Gastroesophageal sphincter (tissue), 4 donors: ENCODE data around the gene NXF1. TPM values are rescaled to one million over a fixed set of nuclear protein-coding genes. Genes with fewer than 3 reads are reported as not detected.

Experiments
- ATAC-seq: fragments of 150-250 bp; one replicate; pipeline ENCODE4 v1.9.1; 2016; ENCODE audit warnings: mild to moderate bottlenecking, moderate library complexity
- H3K27ac ChIP-seq, 4 donors: fragments of 200-600 bp; sonication (generic) in 3 of 4; 1 replicate in 3 of 4; 2 replicates in 1 of 4; pipeline ENCODE4 v1.5.1; 2016 to 2019
- H3K27me3 ChIP-seq: fragments of 200-600 bp; sonication (generic); one replicate; pipeline ENCODE4 v1.5.1; 2019
- H3K36me3 ChIP-seq, 2 donors: fragments of 200-600 bp; sonication (generic); one replicate each; pipeline ENCODE4 v1.5.1; 2019; ENCODE audit warnings: control low read depth in 1 of 2
- H3K4me1 ChIP-seq, 3 donors: fragments of 200-600 bp; sonication (generic); 1 replicate in 2 of 3; 2 replicates in 1 of 3; pipeline ENCODE4 v1.5.1; 2016 to 2019; ENCODE audit warnings: control low read depth in 2 of 3
- H3K4me3 ChIP-seq, 2 donors: fragments of 200-600 bp; sonication (generic); one replicate each; pipeline ENCODE4 v1.5.1; 2019; ENCODE audit warnings: mild to moderate bottlenecking in 1 of 2, moderate library complexity in 1 of 2
- H3K9me3 ChIP-seq, 3 donors: fragments of 200-600 bp; sonication (generic); one replicate each; pipeline ENCODE4 v1.5.1; 2017 to 2019; ENCODE audit warnings: control low read depth in 2 of 3
- EP300 ChIP-seq: sonication (generic); formaldehyde crosslinking; IDR thresholded peaks from one replicate; pipeline ENCODE4 v1.6.1; 2017; ENCODE audit warnings: antibody characterized with exemption, mild to moderate bottlenecking
- POLR2A ChIP-seq, 2 donors: fragments of 450-650 bp; IDR thresholded peaks; one replicate each; pipeline ENCODE4 v1.6.1; 2017; ENCODE audit warnings: antibody characterized with exemption in 2 of 2, mild to moderate bottlenecking in 2 of 2, moderate library complexity in 1 of 2
- POLR2AphosphoS5 ChIP-seq: sonication (generic); formaldehyde crosslinking; IDR thresholded peaks from one replicate; pipeline ENCODE4 v1.6.1; 2017; ENCODE audit warnings: antibody characterized with exemption
- WGBS, 2 donors: methylation state at CpG; one replicate each; pipeline ENCODE4 v1.1.5; 2018; ENCODE audit warnings: low coverage in 1 of 2; 5-methylcytosine and 5-hydroxymethylcytosine counted together
- total RNA-seq, 4 donors: library from RNA; depleted of rRNA; stranded (reverse); fragments of >200 nt; gene quantifications; one replicate each; pipeline ENCODE4 v1.1.0, GENCODE V29; 2016
- TF ChIP-seq, protein P1 (sequence below), 4 experiments: fragments of 200-600 bp in 2 of 4; fragments of 450-650 bp in 2 of 4; sonication (generic) in 1 of 4; IDR thresholded peaks; one replicate each; pipeline ENCODE4 v1.5.1; 2017 to 2019; ENCODE audit warnings: antibody characterized with exemption in 4 of 4, mild to moderate bottlenecking in 2 of 4, moderate library complexity in 2 of 4

Gene NXF1
- total RNA-seq, 4 donors from 2014 or later: 33.2 to 72.3 (median 57.2) TPM

DNA sequence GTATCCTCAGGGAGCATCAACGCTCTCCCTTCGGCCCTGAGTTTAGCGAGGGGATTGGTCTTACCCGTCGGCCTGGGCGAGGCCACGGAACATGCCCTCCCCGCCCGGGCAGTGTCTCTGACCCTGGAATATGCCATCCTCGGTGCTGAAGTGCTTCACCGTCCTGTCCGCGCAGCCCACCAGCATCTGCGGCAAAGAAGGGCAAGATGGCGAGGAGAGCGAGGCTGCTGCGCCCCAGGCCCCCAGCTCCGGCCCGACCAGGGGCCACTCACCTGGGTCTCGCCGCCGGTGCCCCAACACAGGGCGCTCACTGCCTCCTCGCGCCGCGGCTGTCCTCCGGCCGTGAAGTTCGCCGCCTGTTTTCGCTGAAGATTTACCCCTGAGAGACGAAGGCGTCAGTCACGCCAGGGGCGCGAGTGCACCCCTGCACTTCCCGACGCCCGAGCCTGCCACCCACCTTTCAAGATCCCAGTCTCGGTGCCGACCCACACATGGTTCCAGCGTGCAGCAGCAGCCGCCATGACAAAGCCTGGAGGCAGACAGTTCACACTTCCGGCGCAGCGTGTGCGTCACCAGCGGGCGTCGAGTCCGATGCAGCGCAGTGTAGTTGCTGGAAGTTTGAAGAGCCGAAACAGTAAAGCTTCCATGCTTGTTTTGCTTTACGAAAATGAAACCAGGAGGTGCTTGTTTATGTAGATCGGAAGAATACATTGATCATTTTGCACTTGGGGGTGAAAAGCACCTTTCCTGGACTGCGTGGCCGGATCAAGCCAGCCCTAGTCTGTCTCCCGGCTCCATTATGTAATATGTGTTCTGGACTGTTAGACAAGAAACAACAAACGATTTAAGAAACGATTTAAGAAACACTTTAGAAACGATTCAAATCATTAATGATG, 34.1 kb upstream of the NXF1 start, which contains the start of gene WDR74:
WDR74 (minus strand) TSS at position 541 of the 896 bp plus-strand sequence; CDS start at position 521, 20 bp downstream.
- peak; percentile 72 for ATAC-seq
- WGBS, 2 donors: 0% methylated on average over 7 to 11 of the region's 62 CpGs

DNA sequence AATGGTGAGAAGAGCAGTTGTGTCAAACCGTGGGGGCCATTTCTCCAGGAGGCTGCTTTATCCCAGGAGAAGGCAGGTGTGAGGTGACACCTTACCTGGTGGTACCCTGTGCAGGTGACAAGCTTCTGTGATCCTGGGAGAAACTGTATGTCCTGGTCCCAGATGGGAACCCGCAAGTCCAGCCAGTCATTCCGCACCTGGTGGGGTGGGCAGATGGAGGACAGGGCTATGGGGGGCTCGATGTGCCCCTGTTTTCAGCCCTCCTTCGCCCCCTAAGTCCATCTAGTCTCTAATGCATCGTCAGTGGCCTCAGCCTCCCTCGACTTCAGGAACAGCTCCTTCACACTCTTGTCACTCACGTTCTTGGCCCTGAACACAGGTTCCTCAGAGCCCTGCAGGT, 30.1 kb upstream of the NXF1 start:
- Histone ChIP-seq H3K9me3 (no peaks in the 10 kb centered on the region), H3K4me3 (no peak overlapping the region), H3K27me3 (no peaks in the 10 kb centered on the region), H3K36me3 (peaks cover 0 to 46% of the 10 kb centered on the region in 2 donors), H3K4me1 (peaks cover 0 to 66% (median 19%) of the 10 kb centered on the region in 3 donors), H3K27ac (no peak overlapping the region)
- TF ChIP-seq POLR2AphosphoS5 (no peak), EP300 (no peak), POLR2A (IDR thresholded peaks at IDR 0.05) (no peak)
- TF ChIP-seq, protein P1, sequence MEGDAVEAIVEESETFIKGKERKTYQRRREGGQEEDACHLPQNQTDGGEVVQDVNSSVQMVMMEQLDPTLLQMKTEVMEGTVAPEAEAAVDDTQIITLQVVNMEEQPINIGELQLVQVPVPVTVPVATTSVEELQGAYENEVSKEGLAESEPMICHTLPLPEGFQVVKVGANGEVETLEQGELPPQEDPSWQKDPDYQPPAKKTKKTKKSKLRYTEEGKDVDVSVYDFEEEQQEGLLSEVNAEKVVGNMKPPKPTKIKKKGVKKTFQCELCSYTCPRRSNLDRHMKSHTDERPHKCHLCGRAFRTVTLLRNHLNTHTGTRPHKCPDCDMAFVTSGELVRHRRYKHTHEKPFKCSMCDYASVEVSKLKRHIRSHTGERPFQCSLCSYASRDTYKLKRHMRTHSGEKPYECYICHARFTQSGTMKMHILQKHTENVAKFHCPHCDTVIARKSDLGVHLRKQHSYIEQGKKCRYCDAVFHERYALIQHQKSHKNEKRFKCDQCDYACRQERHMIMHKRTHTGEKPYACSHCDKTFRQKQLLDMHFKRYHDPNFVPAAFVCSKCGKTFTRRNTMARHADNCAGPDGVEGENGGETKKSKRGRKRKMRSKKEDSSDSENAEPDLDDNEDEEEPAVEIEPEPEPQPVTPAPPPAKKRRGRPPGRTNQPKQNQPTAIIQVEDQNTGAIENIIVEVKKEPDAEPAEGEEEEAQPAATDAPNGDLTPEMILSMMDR (IDR thresholded peaks at IDR 0.05): no peak
- no peak for ATAC-seq
- WGBS, 2 donors: 88 to 89% methylated on average over 5 to 7 of the region's 8 CpGs

More for the DNA sequence above, 34.1 kb upstream of the NXF1 start, which contains the start of gene WDR74:
- no peaks in the 10 kb centered on the region for H3K27me3 ChIP-seq
- peak within 1 kb of the TSS; percentile 63 to 81 for H3K4me3 ChIP-seq
- H3K27ac ChIP-seq: peak within 1 kb of the TSS; percentile 94 to 98 (median 95)
- peaks cover 0 to 36% of the 10 kb centered on the region in 2 donors for H3K36me3 ChIP-seq
- peaks cover 0 to 57% (median 9%) of the 10 kb centered on the region in 3 donors for H3K4me1 ChIP-seq
- H3K9me3 ChIP-seq: no peaks in the 10 kb centered on the region
- TF ChIP-seq, protein P1 (IDR thresholded peaks at IDR 0.05): no peak
- TF ChIP-seq POLR2A (IDR thresholded peaks at IDR 0.05): peak; percentile 37 to 67
- peak; percentile 96 for TF ChIP-seq POLR2AphosphoS5
- no peak for TF ChIP-seq EP300

DNA sequence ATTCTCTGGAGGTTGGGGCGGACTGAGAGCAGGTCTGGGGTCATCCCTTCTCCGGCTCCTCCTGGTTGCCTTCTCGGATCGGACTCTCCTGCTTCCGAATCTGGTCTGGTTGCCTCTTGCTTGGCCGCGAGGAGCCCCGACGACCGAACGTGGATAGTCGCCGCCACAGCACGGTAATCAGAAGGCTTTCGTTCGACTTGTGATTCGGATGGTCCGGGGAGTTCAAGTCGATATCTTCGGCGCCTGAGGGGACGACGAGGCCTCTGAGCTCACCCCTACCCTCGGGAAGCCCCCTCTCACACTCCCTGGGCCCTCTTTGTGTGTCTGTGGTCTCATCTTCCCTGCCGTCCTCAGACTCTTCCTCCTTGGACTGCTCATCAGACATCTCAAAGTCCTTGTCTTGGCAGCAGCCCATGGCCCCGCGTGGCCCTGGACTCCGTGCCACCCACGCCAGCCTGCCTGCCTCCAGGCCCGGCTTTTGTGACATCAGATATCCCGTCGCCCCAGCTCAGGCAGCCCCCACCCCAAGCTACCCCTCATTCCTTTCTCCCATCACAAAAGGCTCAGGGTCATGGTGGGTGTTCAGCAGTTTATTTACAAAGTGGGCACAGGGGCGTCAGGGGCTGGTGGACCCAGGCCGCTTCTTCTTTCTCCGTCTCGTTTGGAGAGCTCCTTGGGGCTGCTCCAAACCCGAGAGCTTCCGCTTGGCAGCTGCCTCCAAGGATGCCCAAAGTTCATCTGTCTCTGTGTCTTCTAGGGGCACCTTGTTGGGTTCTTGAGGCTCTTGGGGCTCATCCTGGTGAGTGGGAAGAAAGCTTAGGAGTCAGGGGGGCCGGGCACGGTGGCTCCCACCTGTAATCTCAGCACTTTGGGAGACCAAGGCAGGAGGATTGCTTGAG, 27.3 kb upstream of the NXF1 start, which contains the start of gene TEX54:
TEX54 (minus strand) TSS at position 506 of the 899 bp plus-strand sequence.
- peak within 1 kb of the TSS; percentile 74 to 100 (median 97) for H3K27ac ChIP-seq
- H3K4me3 ChIP-seq: peak within 1 kb of the TSS; percentile 66 to 93
- no peaks in the 10 kb centered on the region for H3K9me3 ChIP-seq
- 10% methylated on average over 4 to 10 of the region's 40 CpGs for WGBS, 2 donors
- ATAC-seq: peak; percentile 10
- H3K4me1 ChIP-seq: peaks cover 0 to 76% (median 32%) of the 10 kb centered on the region in 3 donors
- no peaks in the 10 kb centered on the region for H3K27me3 ChIP-seq
- TF ChIP-seq, protein P1 (IDR thresholded peaks at IDR 0.05): no peak
- TF ChIP-seq POLR2A (IDR thresholded peaks at IDR 0.05) (no peak), POLR2AphosphoS5 (no peak), EP300 (no peak)
- H3K36me3 ChIP-seq: peaks cover 0 to 57% of the 10 kb centered on the region in 2 donors

DNA sequence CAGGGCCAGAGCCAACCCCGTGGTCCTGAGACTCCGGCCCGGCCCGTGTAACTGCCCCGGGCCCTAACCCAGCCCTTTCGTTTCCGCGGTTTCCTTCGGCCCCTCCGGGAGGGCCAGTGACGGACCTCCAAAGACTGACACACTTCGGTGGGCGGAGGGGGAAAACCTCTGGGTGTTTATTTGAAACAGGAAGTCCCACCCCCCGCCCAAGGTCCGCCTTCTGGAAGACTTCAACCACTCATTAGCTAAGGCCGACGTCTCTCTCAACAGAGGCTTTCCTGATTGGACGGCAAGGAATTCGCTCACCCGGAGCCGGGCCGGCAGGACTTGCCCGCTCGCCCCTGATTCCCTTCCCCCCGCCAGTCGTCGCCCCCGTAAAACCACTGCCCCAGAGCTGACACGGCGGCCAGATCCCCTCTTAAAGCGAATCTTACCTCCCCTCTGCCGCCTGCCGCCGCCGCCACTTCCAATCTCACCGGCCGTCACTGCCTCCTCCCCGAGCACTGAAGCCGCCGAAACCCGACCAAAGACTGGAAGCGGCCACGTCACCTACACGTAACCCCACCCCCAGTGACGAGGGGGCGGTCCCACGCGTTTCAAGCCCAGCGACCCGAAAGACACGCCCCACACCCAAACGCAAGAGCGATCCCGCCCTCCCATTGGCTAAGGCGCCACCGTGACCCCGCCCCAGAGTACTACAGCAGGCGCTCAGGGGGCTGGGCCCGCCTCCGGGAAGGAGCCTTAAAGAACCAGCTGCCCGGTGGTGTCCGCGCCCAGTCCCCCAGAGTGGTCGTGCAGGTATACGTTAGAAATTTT, 26.5 kb upstream of the NXF1 start, which contains the start of gene STX5:
STX5 (minus strand) TSS at position 532 of the 816 bp plus-strand sequence. CDS start 808 bp downstream, outside the sequence.
- H3K27me3 ChIP-seq: no peaks in the 10 kb centered on the region
- H3K27ac ChIP-seq: peak within 1 kb of the TSS; percentile 74 to 100 (median 97)
- peaks cover 0 to 78% (median 32%) of the 10 kb centered on the region in 3 donors for H3K4me1 ChIP-seq
- ATAC-seq: peak; percentile 96
- TF ChIP-seq EP300 (no peak), POLR2AphosphoS5 (peak; percentile 89), POLR2A (IDR thresholded peaks at IDR 0.05) (peak; percentile 73 to 87)
- TF ChIP-seq, protein P1 (IDR thresholded peaks at IDR 0.05): no peak
- H3K4me3 ChIP-seq: peak within 1 kb of the TSS; percentile 66 to 93
- WGBS, 2 donors: 0% methylated on average over 23 of the region's 65 CpGs; no CpG with 5 or more reads in 1 of the 2 donors
- peaks cover 0 to 60% of the 10 kb centered on the region in 2 donors for H3K36me3 ChIP-seq
- no peaks in the 10 kb centered on the region for H3K9me3 ChIP-seq
